Left colon (tissue), 2 donors: ENCODE measurements around the gene MORN1. TPM values are rescaled to one million over a fixed set of nuclear protein-coding genes. Genes with fewer than 3 reads are reported as not detected.
A peak's percentile ranks its signal among the peaks of the same experiment; 100 is the strongest.

ENCODE experiments used
- ATAC-seq: fragments of 200-7000 bp; cut with Tn5 transposase; one replicate; pipeline ENCODE4 v1.9.1; 2020; ENCODE audit warnings: mild to moderate bottlenecking, moderate library complexity
- DNase-seq, 2 donors: peaks; one replicate each; pipeline ENCODE4 v3.0.0-alpha.2; 2020
- intact Hi-C, 2 donors: fragments of 100-400 bp; cut with DNase I in 1 of 2; cut with micrococcal nuclease in 1 of 2; formaldehyde crosslinking; loops; one replicate each; pipeline versions ENCODE4 v1.11.2 to v1.14.0; 2022; cut with DNase I, micrococcal nuclease
- total RNA-seq, 2 donors: library from RNA; stranded (reverse); fragmentation: NEBNext Ultra II Directional; extraction: Animal tissue kit (Norgen Biotek cat#: 25700); gene quantifications; one replicate each; pipeline ENCODE4 v1.2.1, GENCODE V29; 2021
- donor health status: DM: no; HTN: no; CAD: no.
- donor health status: DM: yes; HTN: yes; CAD: no.

The MORN1 gene
- total RNA-seq, 2 donors from 2014 or later, result 11.0 to 15.2 TPM

DNA sequence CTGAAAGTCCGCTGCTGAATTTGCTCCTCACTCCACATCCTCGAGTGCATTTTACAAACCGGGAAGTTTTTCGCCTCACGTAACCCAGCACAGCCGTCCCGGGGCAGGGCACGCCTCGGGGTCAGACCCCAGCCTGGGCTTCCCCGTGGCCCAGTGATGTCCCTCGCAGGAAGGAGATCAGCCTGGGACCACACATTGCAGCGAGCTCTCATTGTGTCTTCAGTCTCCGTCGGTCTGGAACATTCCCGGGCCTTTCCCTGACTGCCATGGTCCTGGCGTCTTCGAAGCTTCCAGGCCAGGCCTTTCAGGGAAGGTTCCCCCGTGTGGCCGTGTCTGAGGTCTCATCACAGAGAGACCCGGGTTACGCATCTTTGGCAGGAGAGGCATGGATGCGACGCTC is 43.5 kb downstream of the MORN1 start:
- DNase-seq (no peak), ATAC-seq (no peak)
- intact Hi-C loops, result no loop called here

DNA sequence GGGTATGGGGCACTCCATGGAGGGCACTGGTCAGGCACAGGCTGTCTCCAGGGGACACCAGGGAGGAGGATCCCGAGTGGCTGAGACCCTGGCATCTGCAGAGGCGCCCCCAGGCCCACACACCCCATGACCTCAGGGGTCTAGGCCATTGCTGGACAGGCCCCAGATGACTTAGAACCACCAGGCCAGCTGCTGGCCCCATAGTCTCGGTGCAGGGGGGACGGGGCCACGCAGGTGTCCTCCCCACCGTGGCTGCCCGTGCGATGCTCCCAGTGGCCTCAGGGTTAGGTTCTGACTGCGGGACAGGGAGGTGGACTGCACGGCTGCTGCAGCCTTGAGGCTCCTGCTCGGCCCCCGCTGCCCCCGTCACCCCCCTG is 44.0 kb downstream of the MORN1 start:
- no peak for ATAC-seq
- intact Hi-C loops, result no loop called here

DNA sequence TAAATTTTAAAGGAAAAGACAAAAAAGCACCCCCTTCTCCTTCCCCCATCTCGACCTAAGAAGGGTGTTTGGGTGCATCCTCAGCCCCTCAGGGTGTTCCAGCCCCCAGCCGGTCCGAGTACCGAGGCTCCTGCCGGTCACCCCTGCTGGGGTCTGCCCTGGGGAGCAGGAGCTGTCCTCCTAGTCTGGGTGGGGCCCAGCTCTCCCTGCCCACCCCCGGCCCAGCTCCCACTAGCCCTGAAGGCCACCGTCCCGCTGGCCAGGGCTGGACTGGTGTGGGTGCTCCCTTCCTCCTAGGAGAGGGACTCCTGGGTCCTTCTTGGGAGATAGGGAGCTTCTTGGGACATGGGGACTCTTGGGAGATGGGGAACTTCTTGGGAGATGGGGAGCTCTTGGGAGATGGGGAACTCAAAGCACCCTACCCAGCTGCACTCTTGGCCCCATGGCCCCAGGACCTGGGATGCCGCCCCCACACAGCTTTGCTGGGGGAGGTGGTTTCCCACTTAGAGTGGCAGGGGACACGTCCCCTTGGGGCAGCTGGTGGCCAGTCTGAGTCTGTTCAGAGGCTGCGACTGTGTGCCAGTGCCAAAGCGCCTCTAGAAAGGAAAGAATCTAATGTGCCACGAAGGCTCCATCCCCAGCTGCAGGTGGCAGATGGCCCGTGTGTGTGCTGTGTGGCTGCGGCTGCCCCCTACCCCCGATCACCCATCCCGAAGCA is 44.5 kb downstream of the MORN1 start:
- ATAC-seq (no peak), DNase-seq (peak in 1 of 2 donors; percentile 10)
- intact Hi-C loops, result no loop called here

More for the DNA sequence above, 44.0 kb downstream of the MORN1 start:
- DNase-seq, result peak in 1 of 2 donors; percentile 14

DNA sequence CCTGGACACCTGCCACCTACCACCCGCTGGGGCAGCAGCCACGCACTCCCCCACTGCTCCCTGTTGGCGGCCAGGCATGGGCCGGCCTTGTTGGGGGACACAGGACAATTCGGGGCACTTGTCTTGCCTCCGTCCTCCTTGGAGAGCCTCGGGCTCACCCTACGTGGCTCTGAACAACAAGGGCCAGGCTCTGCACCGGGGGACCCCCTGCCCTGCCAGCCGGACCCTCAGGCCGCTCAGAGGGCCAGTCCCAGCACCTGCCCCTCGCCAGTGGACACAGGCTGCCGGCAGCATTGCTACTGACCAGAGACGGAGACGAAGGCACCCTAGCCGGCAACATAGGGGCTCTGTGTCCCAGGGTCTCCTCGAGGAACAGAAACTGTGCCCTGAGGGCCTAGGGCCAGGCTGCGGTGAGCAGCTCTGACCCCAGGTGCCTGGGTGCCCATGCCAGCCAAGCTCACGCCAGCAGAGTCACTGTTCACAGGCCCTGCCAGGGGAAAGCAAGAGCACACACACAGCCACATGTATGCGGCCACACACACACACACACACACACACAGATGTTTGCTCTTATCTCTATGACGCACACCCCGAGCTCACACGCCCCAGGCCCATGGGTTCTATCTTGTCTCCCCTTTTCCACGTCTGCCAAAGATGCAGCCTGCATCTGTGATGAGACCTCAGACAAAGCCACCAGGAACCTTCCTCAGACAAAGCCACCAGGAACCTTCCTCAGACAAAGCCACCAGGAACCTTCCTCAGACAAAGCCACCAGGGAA is 45.9 kb downstream of the MORN1 start:
- DNase-seq (no peak), ATAC-seq (no peak)
- intact Hi-C loops, result no loop called here

DNA sequence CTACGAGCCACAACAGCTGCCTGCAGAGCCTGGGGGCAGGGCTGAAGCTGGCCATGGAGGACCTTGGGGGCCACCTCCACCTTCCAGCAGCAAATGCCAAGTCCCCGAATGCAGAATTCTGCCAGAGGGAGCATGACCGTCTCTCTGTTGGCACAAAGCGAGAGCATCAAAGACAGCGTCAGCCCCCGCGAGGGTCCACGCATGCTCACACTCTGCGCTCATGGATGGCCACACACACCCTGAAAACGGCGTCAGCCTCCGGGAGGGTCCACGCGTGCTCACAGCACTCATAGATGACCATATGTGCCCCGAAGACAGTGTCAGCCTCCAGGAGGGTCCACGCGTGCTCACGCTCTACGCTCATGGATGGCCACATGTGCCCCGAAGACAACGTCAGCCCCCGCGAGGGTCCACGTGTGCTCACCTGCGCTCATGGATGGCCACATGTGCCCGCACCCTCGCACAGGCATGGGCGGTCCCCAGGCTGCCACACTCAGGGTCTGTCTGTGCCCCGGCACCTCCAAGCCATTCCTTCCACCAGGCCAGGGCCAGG is 46.5 kb downstream of the MORN1 start:
- DNase-seq, result no peak
- intact Hi-C loops, result no loop called here
- no peak for ATAC-seq

DNA sequence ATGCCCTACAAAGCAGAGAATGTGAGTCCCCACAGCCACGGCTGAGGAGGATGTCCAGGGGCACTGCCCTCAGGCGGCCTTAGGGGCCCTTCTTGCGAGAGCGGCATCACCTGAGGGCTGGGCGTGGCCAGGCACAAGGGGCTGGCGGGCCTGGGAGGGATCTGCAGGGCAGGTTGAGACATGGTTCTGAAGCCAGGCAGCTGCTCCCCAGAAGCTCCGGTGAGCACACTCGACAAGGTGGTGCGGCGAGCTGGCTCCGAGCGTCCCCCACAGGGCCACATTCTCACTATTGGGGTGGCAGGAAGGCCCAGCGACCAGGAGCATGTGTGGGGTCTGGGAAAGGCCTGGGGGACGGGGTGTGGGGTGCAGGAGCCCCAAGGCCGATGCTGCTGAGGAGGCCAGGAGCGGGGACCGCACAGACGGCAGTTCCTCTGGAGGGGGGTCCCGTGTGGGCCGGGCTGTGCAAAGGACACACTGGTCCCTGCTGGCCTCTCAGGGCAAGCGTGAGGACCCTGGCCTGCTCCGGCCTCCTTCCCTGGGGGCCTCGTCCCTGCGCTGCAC is 47.2 kb downstream of the MORN1 start:
- no peak for DNase-seq
- intact Hi-C loops, result no loop called here
- ATAC-seq, result no peak

DNA sequence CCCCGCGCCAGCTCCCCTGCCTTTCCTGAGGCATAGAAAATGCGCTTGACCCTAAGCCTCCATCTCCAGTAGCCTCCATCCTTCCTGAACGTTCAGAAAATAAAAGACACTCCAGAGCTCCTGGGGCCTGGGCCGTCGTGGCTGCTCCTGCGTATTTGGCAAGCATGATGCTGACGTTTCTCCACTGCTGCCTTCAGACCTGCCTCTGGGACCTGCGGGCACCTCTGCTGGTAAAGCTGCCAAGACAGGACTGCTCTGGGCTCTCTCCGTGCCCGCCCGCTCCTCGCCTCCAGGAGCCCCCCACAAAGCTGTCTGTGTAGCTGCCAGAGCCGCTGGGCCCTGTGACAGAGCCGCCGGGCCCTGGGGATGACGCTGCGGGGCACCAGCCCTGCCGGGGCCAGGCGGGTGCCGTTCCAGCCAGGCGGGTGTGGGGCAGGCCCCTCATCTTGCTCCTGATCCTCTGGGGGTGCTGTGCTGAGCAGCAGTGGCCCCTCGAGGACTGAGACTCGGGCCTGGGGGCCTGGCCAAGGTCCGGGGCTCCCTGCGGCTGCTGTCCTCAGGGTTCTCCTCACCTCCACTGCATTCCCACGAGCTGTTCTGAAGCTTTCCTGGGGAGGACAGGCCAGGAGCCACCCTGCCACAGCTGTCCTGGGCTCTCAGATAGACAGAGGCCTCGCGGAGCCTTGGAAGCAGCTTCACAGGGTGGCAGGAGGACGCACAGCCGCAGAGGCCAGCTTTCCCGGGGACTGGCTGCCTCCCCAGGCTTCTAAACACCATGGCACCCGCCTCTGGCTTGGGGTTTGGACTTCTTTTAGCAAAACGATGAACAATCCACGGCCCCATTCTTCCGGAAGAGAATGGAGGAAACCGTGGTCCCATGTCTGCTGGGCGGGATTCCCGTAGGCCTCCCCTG is 48.1 kb downstream of the MORN1 start:
- ATAC-seq (no peak), DNase-seq (no peak)
- intact Hi-C loops, result no loop called here

DNA sequence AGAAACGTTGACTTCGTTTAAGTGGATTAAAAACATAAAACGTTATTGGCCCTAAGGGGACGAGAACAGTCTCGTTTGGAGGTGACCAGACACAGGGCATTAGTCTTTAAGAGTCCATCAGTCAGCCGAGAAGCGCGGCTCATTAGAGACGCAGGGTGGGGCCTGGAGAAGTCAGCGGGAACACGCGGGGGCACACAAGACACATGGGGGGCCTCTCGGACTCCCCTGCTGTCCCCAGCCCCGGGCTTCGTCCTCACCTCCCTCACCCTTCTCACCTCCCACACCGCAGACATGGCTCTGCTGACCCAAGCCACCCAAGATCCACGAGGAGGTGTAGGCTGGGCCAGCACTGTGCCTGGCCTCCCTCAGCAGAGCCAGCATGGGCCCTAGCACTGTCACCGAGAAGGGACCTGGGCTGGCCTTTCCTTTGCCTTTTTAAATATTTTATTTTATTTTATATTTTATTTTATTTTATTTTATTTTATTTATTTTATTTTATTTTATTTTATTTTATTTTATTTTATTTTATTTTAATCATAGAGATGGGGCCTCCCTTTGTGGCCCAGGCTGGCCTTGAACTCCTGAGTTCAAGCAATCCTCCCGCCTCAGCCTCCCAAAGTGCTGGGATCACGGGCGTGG is 48.9 kb downstream of the MORN1 start:
- intact Hi-C loops, result no loop called here
- DNase-seq (no peak), ATAC-seq (no peak)

DNA sequence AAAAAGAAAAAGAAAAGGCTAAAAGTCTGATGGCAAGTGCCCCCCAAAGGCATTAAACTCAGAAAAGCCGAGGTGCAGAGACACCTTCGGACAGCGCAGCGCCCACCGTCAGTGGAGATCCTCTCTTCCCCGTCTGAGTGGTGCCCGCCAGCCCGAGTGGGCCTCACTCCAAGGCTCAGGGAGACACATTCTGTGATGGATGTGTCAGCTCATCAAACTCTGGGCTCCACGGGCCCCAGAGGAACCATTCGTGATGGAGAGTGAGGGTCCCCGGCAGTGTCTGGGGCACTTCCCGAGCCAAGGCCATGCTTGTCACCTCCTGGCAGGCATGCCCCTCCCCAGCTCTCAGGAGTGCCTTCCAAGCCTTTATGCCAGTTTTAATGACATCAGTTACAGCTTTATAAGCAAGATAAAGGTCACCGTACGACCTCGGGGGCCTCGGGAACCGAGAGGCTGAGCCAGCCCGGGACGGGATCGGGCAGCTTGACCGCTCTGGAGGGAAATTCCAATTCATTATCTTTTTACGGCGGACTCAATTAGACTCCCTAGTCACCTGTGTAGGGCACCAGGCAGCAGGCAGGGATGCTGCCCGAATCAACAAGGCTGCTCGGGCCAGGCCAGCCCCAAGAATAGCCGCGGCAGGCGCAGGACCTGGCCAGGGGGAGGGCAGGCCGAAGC is 49.5 kb downstream of the MORN1 start:
- DNase-seq, result no peak

DNA sequence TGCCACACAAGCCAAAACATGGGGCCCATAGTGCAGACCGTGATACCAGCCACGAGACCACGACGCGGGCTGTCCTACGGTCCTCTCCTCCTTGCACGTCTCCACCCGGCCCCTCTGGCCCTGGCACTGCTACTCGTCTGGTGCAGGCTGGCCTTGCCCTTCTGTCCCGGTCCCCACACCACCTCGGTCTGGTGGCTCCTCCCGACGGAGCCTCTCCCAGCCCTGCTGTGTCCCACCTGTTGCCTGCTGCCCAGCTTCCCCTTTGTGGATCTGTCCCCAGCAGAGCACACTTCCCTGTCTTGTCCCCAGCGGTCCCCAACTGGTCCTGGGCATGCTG is 50.5 kb downstream of the MORN1 start:
- ATAC-seq (no peak), DNase-seq (no peak)
- intact Hi-C loops, result no loop called here

More for the DNA sequence above, 49.5 kb downstream of the MORN1 start:
- intact Hi-C loops, result no loop called here
- ATAC-seq, result peak; percentile 70

DNA sequence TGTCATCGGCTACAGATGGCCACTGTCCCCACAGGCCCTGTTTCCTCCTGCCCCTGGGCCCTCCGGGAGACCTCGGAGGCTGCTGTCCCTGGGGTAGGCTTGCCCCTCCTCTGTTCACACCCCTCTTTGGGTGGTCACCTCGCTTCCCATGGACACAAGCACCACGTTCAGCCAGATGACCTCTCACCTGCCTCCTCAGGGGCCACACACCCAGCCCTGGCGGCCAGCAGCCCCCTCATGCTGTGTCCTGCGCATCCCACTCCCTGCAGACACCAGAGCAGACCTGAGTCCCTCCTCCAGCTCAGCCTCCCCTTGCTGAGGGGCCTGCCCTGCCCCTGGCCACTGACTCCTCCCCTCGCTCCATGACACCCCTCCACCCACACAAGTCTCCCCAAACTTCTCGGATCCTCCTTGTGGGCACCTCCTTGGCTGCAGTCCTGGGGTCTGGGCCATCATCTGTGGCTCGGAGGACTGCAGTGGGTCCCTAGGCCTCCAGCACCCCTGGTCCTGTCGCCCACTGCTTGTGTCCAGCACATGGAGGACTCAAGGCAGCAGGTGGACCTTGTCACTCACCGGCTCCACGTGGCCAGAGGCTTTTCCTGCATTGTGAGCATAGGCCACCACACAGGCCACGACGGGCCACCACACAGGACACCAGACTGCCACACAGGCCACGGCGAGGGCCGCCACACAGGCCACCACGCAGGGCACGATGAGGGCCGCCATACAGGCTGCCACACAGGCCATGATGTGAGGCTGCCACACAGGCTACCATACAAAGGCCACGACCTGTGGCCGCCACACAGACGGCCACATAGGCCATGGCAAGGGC is 51.1 kb downstream of the MORN1 start:
- ATAC-seq, result no peak
- DNase-seq, result no peak
- intact Hi-C loops, result no loop called here

DNA sequence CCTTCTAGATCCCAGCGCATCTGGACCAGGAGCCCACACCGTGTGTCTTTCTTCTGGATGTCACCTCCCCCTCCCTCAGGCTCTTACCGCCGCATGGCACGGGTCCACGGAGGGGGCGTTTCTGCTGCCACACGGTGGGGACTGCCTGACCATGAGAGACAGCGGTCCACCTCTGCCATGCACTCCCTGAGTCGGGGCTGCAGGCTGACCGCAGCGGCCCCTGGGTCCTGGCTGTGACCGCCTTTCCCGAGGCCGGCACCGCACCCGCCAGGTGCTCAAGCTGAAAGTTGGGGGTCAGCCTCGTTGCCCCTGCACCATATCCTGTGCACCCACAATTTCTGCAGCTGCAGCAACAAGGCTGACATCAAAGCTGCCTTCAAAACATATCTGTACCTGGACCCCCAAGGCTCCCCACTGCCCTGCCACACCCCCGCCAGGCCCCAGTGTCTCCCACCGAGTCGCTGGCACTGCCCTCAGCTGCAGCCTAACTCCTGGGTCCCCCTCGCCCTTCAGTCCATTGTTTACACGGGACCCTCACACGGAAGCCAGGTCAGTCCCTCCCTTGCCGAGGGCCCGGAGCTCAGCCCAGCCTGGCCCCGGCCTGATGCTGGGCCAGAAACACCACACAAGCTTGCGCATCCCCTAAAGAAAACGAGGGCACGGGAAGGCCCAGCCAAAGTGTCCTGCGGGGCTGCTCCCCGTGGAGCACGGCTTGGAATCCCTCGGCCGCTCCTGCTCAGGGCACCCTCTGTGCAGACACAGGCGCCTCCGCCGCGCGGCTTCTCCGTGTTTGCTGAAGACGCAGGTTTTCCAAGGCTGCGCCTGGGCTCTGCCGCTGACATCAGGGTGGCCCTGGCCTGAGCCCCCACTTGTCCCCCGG is 51.9 kb downstream of the MORN1 start:
- intact Hi-C loops, result no loop called here
- no peak for DNase-seq
- no peak for ATAC-seq

DNA sequence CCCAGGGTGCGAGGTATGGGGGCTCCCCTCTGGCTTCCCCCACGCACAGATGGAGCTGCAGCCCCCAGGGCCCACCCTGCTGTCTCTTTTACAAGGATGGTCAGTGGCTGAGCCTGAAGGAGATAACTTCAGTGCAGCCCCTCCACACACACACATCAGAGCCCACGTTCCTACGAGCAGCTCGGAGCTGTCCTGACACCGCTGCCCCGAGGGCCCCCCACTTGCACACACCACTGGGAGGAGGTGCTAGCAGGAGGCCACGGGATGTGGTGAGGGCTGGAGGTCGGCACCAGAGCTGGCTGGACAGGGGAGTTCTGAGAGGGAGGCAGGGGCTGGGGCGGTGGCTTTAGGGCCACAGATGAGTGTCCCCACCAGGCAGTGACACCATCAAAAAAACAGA is 53.9 kb downstream of the MORN1 start:
- no peak for DNase-seq
- no peak for ATAC-seq
- intact Hi-C loops, result no loop called here

DNA sequence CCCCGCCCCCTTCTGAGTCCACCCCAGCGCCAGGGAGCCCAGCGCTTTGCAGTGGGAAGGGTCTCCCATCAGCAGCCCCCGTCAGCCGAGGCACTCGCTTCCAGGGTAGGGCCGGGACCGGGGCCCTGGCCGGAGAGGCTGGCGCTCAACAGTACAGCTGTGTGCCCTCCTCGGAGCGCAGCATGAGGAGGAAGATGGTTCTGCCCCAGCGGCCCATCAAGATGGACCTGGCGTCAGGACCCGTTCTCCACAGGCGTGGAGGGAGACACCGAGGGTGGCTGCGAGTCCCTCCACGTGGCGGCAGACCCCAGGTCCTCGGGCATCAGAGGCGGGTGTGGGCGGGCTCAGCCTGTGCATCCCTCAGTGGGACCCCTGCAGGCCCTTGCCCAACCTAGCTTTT is 54.3 kb downstream of the MORN1 start:
- no peak for ATAC-seq
- intact Hi-C loops, result no loop called here
- no peak for DNase-seq

DNA sequence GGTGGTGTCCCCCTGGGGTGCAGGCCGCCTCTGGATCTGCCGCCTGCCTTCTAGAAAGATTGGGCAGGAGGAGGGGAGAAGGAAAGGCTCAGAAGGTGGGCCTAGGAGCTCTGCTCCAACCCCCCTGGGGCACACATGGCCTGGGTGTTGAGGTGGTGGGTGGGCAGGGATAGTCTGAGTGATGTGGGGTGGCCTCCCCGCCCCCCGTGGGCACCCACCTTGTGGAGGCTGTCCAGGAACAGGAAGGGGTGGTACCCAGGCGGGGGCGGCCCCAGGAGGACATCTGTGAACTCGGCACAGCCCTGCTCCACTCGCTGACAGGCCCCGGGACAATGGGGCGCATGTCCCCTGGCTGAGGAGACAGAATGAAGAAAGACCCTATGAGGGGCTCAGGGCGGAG is 54.9 kb downstream of the MORN1 start:
- no peak for ATAC-seq
- intact Hi-C loops, result no loop called here
- DNase-seq, result no peak

DNA sequence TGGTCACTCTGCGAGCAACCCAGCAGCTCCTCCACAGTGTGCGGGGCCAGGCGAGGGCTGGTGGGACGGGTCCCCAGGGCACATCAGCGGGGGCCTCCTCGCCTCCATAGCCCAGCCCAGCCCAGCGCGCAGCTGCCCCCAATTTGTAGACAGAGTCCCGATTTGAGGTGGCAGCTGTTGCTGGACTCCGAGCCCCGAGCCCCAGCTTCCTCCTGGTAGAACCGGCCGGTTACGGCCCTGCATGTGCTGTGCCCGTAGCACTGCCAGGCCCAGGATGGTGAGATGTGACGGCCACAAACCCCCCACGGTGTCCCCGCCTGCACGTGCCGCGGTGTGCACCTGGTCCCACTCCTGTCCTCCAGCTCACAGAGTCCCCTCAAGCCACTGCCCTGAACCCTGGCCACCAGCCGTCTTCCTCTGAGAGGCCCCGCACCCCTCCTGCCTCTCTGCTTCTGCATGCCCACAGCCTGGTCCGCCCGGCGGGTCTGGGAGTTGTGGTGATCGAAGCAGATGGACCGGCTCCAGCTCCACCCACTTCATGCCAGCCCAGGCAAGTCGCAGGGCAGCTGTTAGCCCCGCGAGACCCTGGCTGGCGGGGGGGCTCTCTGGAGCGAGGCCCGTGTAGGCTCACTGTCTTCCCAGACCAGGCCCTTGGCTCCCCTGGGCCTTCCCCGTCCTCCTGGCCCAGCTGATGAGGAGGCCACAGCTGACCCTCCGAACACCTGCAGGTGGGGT is 55.5 kb downstream of the MORN1 start:
- intact Hi-C loops, result no loop called here
- ATAC-seq, result no peak
- no peak for DNase-seq
